ELF-1 (cell line): ENCODE results near the gene SGMS1.
"Not testable (repeated sequence)": the region's sequence is repeated elsewhere in the genome, so short reads cannot be mapped to it uniquely, and the experiment has no call there.

Experiments
- DNase-seq: peaks from one replicate; pipeline ENCODE4 v3.0.0-alpha.2; 2016; ENCODE audit warnings: low read depth, low spot score

The SGMS1 gene

DNA sequence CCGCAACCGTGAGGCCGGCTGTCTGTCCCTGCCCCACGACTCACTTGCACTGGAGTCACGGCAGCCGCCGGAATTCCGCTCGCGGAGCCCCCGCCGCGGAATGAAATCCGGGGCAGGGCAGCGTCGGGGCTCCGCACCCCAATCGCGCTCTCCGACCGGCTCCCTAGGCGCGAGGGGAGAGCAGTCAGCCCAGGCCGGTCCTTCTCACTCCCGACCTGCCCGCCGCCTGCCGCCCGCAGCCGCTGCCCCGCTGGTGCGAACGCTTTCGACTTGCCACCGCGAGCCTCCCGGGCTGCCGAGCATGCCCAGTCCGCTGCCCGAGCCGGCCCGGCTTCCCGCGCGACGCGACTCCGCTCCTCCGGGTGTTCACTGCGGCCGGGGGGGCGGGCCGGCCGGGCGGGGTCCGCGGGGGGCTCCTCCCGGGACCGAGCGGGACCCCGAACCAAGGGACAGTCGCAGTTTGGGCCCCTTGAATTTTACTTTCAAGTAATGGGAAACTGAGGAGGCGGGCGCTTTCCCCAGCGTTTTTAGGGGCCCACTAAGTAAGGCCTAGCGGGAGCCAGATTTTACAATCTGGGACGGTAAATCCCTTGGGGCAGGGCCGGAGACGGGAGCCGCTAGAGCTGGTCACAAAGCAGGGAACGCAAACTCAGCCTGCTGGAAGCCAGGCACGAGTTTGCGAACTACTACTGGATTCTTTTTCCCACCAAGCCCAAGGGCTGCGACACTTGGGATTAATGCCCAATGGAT lies at the start of gene SGMS1:
SGMS1 (minus strand) TSS at position 294 of the 750 bp plus-strand sequence. CDS start 279,842 bp downstream, outside the sequence.
- DNase-seq, result peak; percentile 92

DNA sequence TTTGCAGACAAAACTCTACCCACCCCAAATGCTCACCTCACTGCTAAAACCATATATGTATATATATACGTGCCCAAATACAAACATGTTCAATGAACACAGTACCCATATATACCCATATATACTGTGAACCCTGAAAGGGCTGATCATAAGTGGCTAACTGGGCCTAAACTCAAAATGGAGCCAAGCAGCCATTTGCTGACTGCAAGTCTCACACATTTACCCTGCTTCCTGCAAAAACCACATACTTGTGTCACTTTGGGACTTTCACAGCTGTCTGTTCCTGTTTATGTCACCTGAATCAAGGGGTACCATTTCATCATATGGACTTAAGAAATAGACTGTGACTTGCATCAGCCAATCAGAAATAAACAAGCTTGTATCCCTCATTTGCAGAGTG lies 48.4 kb upstream of the SGMS1 start:
- not testable (repeated sequence) for DNase-seq

DNA sequence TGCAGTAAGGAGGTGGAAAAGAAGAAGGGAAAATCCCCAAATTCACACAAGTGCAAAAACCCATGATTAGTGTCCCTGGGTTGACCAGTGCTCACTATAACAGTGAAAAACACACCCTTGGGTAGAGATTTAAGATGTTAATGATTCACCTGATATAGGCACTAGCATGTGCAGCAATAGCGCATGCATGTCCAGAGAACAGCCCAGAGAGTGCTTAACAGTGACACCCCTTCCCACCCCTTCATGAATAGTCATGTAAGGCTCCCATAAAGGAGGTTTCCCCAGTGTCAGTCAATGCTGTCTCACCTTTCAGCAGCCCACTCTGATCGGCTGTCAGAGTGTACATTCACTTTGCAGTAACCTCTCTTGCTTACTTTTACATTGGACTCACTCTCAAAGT lies 47.9 kb upstream of the SGMS1 start:
- not testable (repeated sequence) for DNase-seq

DNA sequence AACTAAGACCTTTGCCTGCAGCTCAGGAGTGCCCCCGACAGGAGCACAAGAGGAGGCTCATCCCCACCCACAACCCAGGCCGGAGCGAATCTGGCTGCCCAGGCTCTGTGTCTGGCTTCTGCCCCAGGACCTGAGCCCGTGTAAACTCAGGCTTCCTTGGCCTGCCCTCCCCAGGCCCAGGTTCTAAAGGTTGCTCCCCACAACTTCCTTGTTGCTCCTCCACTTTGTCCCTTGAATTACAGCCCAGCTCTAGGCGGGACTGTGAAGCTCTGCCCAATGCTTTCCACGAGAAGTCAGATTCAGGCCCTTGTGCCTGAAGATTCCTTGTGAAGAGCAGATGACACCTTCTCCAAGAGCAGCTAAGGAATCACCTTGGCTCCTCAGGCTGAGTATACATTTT lies 46.2 kb upstream of the SGMS1 start:
- DNase-seq, result not testable (repeated sequence)

DNA sequence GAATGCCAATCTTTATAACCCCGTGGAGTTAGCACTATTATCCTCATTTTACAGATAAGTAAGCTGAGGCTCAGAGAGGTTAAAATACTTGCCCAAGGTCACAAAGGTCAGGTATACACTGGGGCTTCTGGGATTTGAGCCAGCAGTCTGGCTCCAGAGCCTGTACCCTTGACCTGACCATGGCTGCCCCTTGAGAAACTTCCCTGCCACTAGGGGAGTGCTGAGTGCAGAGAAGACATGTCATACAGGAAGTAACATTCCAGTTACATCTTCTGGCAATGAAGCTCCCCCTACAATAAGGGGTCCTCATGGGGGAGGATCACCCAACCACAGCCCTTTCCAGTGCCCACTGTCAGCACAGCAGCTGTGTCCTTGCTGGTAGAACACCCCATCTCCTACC lies 43.6 kb upstream of the SGMS1 start:
- DNase-seq, result not testable (repeated sequence)

DNA sequence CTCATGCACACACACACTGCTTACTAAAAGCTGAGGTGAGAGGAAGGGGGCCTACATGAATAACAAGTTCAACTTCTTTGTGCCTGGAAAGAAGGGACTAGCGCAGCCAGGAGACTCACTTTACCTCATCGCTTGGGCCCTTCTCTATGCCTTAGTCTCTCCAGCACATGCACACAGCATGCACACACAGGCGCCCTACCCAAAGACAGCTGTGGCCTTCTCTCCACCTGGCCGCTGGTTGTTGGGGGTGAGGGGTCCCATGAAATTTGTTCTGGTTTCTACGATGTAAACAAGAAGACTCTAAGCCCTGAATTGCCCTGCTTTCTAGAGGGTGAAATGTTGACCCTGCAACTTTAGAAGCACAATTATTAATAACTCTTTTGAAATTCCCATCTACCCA lies 38.7 kb upstream of the SGMS1 start:
- not testable (repeated sequence) for DNase-seq

DNA sequence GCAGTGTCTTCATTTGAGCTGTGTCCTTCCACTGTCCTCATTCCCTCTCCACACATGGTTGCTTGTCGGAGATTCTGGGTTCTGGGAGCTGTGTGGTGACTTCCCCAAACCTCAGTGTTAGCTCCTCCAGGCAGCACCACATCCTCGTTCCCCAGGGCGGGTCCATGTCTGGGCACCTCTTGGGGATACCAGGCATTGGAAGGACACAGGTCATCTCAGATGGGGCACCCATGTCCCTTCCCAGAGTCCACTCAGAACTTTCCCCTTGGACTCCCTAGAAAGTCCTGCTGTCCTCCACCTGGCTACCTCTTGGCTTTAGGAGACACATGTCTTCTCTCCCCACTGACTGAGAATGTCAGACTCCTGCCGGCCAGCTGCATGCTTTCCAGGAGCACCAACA lies 37.8 kb upstream of the SGMS1 start:
- DNase-seq, result not testable (repeated sequence)

DNA sequence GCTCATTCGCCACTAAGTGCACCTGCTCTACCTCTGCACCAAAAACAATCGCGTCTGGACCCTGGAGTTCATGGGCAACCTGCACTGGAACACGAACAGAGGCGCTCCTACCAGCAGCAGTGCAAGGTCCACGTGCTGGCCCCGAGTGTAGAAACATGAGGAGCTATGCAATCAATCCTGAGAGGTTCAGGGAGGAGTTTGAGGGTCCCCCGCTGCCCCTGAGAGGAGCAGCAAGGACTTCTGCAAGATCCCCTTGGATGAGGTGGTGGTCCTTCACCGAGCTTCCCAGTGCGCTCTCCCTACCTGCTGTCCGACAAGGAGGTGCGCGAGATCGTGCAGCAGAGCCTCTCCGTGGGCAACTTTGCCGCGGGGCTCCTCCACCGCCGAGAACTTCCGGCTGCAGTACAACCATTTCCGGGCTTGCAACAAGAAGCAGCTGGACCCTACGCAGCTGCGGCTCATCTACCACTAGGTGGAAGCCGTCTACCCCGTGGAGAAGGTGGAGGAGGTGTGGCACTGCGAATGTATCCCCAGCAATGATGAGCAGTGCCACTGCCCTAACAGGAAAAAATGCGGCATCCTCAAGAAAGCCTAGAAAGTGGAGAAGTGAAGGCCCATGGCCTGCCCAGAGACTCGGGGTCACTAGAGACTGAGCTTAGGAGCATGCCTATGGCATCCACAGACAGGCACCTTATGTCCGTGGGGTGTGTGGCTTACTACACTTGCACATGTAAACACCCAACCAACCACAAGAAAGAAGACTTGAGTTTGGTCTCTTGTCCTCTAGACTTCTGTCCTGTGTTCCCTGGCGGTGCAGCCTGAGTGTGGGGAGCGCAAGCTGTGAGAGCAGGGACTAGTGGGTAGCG lies 36.3 kb upstream of the SGMS1 start:
- peak; percentile 71 for DNase-seq

DNA sequence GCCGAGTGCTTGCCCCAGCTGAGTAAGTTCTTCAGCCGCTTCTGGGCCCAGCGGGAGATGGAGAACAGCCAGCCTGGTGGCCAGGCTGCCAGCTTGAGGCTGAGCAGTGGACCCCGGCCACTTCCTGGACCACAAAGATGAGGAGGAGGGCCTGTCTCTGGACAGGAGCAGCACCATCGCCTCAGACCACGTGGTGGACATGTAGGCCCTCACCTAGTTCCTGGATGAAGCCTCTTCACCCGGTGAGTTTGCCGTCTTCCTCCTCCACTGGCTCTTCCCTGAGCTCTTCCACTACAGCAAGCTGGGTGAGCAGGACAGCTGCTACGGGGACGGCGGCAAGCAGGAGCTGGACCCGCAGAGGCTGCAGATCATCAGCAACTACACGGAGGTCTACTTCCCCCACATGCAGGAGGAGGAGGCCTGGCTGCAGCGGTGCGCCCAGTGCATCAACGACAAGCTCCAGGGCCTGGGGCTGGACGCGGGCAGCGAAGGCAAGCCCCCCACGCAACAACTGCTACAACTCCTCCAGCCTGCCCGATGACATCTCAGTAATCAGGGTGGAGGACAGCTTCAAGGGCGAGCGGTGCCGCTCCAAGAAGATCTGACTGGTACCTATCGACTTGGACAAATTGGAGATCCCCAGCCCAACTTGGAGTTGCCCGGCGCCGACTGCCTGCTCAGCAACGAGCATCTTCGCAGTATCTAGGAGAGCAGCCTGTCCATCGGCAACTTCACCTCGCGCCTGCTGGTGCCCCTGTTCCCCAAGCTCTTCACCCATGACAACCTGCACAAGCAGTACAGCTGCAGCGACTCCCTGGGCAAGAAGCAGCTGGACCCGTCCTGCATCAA lies 35.5 kb upstream of the SGMS1 start:
- DNase-seq, result not testable (repeated sequence)

DNA sequence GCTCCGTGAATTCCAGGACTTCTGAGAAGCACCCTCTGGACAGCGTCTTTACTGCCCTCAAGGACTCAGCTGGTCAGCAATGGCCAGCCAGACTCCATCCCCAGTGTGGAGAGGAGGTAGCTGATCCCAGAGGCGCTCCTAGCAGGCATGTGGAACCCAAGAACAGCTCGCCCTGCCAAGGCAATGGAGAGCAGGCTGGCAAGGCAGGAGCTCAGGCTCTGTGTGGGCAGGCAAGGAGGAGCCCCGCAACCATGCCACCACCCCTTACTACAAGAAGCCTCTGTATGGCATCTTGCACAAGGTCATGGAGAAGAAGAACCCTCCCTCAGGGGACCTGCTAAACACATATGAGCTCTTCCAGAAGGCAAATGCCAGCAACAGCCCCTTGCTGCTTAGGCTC lies 34.4 kb upstream of the SGMS1 start:
- no peak for DNase-seq

DNA sequence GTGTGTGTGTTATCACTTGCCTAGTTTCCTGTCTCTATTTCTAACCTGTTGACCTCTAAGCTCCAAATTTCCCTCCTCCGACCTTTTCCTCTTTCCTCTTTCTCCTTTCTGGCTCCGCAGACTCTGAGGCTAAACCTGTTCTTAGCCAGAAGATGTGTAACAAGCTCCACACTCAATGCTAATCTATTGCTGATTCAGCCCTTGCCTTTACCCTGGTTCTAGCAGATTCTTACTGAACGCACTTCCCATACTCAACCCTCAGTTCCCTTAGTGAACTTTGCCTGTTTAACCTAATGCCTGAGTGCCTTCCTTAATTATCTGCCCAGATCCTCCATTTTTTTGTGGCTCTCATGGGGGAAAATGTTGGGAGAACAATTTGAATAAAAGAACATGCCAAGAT lies 30.0 kb upstream of the SGMS1 start:
- DNase-seq, result no peak

DNA sequence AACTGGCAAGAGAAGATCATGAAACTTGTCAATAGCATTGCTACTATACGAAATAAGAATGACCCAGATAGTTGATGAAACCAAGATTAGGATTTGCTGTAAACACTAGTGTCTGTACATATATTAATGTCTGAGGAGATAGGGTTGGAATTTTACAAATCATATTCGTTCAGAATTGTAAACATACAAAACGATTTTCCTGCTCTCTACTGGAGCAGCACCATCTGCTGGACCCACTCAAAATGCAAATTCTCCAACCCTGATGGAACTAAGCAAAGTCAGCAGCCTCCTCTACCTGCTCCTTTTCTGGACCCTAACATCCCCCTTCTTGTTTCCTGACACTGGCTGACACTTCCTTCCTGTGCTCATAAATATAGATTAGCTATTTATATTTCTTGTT lies 29.4 kb upstream of the SGMS1 start:
- DNase-seq, result no peak

DNA sequence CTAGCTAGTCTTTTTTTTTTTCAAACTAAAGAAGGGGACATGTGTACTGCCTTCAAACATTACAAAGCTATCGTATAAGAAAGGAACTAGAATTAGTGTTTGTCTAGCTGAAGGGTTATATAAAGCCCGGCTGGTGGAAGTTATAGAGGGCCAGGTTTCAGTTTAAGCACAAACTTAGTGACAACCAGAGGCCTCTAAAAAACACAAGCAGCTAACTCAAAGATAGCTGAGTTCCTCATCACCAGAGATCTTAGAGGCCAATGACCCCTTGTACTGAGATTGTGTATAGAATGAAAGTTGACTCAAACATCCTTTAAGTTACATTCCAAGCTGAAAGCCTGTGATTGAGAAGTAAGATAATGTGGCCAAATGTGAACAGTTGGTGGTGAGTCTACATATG lies 28.1 kb upstream of the SGMS1 start:
- no peak for DNase-seq

DNA sequence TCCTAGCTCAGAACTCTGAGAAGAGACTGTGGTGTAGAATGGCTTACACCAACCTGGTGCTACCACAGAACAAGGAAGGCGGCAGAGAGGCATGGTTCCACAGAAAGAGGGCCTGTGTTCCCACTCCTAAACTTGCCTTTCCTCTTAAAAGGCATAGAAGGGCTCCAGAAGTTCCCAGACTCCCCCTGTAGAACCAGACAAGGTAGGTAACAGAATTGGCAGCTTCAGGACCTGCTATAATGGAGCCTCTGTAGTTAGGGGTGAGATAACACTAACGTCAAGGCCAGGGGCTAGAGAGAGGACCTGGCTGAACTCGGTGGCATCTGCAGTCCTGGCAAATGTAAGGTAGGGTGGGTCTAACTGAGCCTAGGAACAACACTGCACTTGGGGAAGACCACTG lies 26.7 kb upstream of the SGMS1 start:
- no peak for DNase-seq

DNA sequence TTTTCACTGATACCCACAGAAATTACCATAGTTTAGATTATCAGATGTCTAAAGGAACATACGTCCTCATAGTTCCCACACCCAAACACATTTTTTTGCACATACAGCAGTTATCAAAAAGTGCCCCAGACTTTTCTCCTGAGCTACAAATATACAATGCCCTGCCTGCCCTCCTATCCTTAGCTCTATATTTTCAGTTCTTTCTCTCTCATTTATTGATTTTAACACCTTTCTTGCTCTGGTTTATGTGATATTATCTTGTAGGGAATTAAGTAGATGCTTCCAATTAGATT lies 25.1 kb upstream of the SGMS1 start:
- no peak for DNase-seq

DNA sequence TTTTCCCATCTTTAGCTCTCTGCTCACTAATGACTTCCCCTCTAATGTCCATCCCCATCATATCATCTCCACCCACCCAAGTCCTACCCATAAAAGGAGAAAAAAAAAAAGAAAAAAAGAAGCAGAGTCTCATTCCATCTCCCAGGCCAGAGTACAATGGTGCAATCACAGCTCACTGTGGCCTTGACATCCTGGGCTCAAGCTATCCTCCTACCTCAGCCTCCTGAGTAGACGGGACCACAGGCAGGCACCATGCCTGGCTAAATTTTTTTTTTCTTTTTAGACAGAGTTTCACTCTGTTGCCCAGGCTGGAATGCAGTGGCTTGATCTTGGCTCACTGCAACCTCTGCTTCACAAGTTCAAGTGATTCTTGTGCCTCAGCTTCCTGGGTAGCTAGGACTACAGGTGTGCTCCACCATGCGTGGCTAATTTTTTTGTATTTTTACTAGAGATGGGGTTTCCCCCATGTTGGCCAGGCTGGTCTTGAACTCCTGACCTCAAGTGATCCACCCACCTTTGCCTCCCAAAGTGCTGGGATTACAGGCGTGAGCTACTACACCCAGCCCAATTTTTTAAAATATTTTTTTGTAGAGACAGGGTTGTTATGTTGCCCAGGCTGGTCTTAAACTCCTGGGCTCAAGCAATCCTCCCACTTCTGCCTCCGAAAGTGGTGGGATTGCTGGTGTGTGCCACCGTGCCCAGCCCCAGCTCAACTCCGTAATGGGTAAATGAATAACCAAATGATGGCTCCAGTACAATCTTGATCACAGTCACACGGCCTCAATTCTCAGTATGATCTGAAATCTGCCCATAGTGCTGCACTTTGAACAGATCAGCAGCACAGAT lies 24.6 kb upstream of the SGMS1 start:
- no peak for DNase-seq

DNA sequence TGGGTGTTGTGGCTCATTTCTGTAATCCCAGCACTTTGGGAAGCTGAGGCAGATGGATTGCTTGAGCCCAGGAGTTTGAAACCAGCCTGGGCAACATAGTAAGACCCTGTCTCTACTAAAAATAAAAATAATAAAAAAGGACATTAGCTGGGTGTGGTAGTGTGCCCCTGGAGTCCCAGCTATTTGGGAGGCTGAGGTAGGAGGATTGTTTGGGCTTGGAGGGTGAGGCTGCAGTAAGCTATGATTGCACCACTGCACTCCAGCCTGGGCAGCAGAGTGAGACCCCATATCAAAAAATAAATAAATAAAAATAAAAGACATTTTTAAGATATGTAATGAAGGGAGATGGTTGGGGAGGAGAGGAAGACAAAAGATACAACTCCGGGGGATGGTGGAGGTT lies 23.6 kb upstream of the SGMS1 start:
- DNase-seq, result not testable (repeated sequence)

DNA sequence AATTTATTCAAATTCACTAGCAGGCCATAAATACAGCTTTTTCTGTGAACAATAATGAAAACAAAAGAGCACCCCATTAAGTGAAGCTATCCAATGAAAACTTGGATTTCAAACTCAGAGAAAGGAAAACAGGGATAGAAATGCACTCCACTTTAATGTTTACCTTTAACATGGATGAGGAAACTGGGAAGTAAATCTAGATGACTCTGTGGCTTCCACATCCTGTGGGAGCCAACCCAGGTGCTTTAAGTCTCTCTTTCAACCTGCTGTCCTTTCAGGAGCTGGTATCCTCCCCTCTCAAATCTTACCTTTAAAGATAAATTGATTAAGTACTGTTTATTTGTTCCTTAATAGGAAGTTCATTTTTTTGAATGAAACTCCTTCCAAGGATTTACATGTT lies 21.5 kb upstream of the SGMS1 start:
- DNase-seq, result no peak

DNA sequence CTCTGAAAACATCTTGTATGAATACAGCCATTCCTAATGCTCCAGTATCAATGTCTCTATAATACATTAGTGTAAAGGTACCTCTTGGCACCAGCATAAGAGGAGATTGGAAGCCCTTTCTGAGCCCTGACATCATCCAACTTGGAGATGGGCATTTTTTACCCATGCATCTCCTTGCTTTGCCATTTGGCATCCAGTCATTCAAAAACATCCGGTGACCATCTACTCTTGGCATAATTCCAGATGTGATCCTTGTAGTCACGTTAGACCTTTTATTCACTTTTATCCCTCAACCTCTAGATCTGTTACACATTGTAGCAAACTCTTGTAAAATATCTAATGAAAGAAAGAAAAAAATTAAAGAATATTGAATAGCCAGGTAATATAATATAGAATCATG lies 17.9 kb upstream of the SGMS1 start:
- DNase-seq, result no peak

DNA sequence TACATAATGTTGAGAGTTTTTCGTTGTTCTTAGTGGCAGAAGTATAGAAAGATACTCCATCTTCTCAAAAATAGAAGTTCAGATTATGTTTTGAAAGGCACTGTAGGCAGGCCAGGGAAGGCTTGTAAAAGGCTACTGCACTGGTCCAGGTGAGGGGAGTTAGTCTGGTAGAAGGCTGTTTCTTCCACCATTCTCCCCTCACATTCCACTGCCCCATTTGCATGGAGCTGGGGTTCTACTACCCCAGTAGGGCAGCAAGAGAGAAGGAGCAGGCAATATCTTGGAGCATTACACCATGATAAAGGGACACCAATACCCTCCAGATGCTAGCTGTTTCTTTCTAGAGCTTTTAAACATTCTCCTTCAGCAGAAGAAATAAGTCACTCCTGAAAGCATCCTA lies 16.5 kb upstream of the SGMS1 start:
- DNase-seq, result no peak
